Uterus (tissue), 4 donors: ENCODE results near the gene MAMDC2. TPM values are rescaled to one million over a fixed set of nuclear protein-coding genes. Genes with fewer than 3 reads are reported as not detected.

Experiments used
- DNase-seq, 2 donors: peaks; one replicate each; pipeline ENCODE4 v3.0.0-alpha.2; 2019 to 2020
- H3K27ac ChIP-seq, 2 donors: fragments of 200-600 bp; sonication (generic); 1 replicate in 1 of 2; 2 replicates in 1 of 2; pipeline ENCODE4 v1.5.1; 2016 to 2018
- H3K27me3 ChIP-seq, 2 donors: fragments of 200-600 bp; sonication (generic); one replicate each; pipeline ENCODE4 v1.5.1; 2018 to 2019; ENCODE audit warnings: control low read depth in 1 of 2
- H3K36me3 ChIP-seq, 2 donors: fragments of 200-600 bp; sonication (generic); one replicate each; pipeline ENCODE4 v1.5.1; 2019; ENCODE audit warnings: control low read depth in 1 of 2
- H3K4me1 ChIP-seq, 2 donors: fragments of 200-600 bp; sonication (generic); one replicate each; pipeline ENCODE4 v1.5.1; 2018 to 2019; ENCODE audit warnings: control low read depth in 1 of 2
- H3K4me3 ChIP-seq, 2 donors: fragments of 200-600 bp; sonication (generic); 1 replicate in 1 of 2; 2 replicates in 1 of 2; pipeline ENCODE4 v1.5.1; 2018 to 2019; ENCODE audit warnings: mild to moderate bottlenecking in 1 of 2
- H3K9me3 ChIP-seq, 2 donors: fragments of 200-600 bp; sonication (generic); one replicate each; pipeline ENCODE4 v1.5.1; 2019; ENCODE audit warnings: control low read depth in 1 of 2
- POLR2A ChIP-seq, 2 donors: fragments of 450-650 bp; IDR thresholded peaks; one replicate each; pipeline ENCODE4 v1.6.1; 2016; ENCODE audit warnings: antibody characterized with exemption in 2 of 2, mild to moderate bottlenecking in 1 of 2, moderate library complexity in 1 of 2
- intact Hi-C: fragments of 100-400 bp; cut with DNase I; formaldehyde crosslinking; loops from one replicate; pipeline ENCODE4 v1.15.1; 2023; ENCODE audit warnings: low total_unique reads
- total RNA-seq, 4 donors: library from RNA; depleted of rRNA in 3 of 4; stranded (reverse); fragments of >200 nt in 3 of 4; gene quantifications; one replicate each; pipeline versions ENCODE4 v1.1.0 to v1.2.4, GENCODE V29; 2014 to 2023
- TF ChIP-seq, protein P1 (sequence below), 4 experiments: fragments of 200-600 bp in 2 of 4; fragments of 450-650 bp in 2 of 4; sonication (generic) in 2 of 4; IDR thresholded peaks; one replicate each; pipeline ENCODE4 v1.5.1; 2016 to 2019; ENCODE audit warnings: antibody characterized with exemption in 4 of 4, mild to moderate bottlenecking in 2 of 4, moderate library complexity in 1 of 4
- donor health status: DM: yes; HTN: yes; CAD: no.

The MAMDC2 gene
- total RNA-seq, 4 donors from 2014 or later = 42.7 to 204 (median 138) TPM

DNA sequence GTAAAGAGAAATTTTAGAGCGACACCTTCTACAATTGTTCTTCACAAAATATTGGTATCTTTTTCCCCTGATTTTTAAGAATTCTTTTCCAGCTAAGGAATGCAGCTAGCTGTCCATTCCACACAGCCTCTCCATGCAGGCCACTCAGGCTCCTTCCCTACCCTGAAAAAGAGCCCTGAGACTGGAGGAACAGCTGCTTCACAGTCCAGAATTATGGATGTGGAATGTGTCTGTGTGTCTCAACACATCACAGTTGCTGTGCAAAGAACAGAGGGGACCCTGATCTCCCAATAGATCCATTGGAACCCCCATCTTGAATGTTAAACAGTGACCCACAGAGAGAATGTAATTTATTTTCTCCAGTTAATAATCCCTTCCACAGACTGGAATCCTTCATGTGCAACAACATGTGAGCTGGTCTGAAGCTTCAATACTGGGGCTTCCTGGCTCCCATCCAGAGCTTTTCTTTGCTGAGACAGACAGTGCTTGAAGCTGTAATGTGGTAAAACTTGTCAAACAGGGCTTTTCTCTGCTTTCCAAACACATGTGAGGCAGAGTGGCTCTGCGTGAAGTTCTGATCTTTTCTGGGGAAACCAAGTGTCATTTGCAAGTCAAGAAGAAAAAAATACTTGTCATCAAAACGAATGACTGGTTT lies 161.8 kb downstream of the MAMDC2 start:
- Histone ChIP-seq H3K36me3 (no peaks in the 10 kb centered on the region), H3K4me3 (no peak overlapping the region), H3K9me3 (no peaks in the 10 kb centered on the region), H3K27ac (no peak overlapping the region), H3K4me1 (no peaks in the 10 kb centered on the region), H3K27me3 (no peaks in the 10 kb centered on the region)
- intact Hi-C loops = no loop called here
- no peak for TF ChIP-seq POLR2A (IDR thresholded peaks at IDR 0.05)
- TF ChIP-seq, protein P1, sequence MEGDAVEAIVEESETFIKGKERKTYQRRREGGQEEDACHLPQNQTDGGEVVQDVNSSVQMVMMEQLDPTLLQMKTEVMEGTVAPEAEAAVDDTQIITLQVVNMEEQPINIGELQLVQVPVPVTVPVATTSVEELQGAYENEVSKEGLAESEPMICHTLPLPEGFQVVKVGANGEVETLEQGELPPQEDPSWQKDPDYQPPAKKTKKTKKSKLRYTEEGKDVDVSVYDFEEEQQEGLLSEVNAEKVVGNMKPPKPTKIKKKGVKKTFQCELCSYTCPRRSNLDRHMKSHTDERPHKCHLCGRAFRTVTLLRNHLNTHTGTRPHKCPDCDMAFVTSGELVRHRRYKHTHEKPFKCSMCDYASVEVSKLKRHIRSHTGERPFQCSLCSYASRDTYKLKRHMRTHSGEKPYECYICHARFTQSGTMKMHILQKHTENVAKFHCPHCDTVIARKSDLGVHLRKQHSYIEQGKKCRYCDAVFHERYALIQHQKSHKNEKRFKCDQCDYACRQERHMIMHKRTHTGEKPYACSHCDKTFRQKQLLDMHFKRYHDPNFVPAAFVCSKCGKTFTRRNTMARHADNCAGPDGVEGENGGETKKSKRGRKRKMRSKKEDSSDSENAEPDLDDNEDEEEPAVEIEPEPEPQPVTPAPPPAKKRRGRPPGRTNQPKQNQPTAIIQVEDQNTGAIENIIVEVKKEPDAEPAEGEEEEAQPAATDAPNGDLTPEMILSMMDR (IDR thresholded peaks at IDR 0.05) = no peak
- no peak for DNase-seq

DNA sequence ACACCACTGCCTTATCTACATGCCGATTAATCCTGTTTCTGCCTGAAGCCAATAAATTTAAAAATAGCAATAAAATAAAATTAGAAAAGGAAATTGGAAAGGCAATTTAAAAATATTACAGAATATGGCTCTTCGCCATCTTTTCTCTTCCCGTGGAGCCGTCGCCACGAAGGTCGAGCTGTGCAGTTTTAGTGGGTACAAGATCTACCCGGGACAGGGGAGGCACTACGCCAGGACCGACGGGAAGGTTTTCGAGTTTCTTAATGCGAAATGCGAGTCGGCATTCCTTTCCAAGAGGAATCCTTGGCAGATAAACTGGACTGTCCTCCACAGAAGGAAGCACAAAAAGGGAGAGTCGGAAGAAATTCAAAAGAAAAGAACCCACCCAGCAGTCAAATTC lies 173.4 kb downstream of the MAMDC2 start:
- peak; percentile 28 to 56 for DNase-seq
- peak overlapping the region in 1 of 2 donors; percentile 18 for H3K27ac ChIP-seq
- H3K9me3 ChIP-seq = peaks cover 0 to 7% of the 10 kb centered on the region in 2 donors
- H3K36me3 ChIP-seq = no peaks in the 10 kb centered on the region
- no peak for TF ChIP-seq POLR2A (IDR thresholded peaks at IDR 0.05)
- TF ChIP-seq, protein P1 (IDR thresholded peaks at IDR 0.05) = no peak
- peak overlapping the region in 1 of 2 donors; percentile 6 for H3K4me3 ChIP-seq
- H3K4me1 ChIP-seq = no peaks in the 10 kb centered on the region
- H3K27me3 ChIP-seq = no peaks in the 10 kb centered on the region
- intact Hi-C loops = no loop called here

DNA sequence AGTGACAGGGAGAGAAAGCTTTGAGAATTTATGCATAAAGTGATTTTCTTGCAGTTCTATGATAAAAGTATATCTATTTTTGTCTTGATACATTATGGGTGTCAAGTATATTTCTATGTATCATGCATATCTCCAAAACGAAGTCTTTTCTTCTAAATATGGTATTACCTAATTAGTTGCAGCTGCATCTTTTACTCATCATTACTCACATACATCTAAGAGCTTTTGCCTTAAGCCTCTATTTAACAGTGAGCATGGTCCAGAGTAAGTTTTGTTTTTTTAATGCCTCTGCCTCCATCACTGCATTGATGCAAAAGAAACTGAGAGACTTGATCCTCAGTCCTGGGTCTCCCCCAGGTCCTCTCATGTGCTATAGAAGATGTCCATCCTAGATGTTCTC lies 175.1 kb downstream of the MAMDC2 start:
- H3K27me3 ChIP-seq = no peaks in the 10 kb centered on the region
- intact Hi-C loops = no loop called here
- no peaks in the 10 kb centered on the region for H3K4me1 ChIP-seq
- DNase-seq = no peak
- TF ChIP-seq POLR2A (IDR thresholded peaks at IDR 0.05) = no peak
- TF ChIP-seq, protein P1 (IDR thresholded peaks at IDR 0.05) = no peak
- H3K36me3 ChIP-seq = no peaks in the 10 kb centered on the region
- no peak overlapping the region for H3K4me3 ChIP-seq
- no peak overlapping the region for H3K27ac ChIP-seq
- no peaks in the 10 kb centered on the region for H3K9me3 ChIP-seq

DNA sequence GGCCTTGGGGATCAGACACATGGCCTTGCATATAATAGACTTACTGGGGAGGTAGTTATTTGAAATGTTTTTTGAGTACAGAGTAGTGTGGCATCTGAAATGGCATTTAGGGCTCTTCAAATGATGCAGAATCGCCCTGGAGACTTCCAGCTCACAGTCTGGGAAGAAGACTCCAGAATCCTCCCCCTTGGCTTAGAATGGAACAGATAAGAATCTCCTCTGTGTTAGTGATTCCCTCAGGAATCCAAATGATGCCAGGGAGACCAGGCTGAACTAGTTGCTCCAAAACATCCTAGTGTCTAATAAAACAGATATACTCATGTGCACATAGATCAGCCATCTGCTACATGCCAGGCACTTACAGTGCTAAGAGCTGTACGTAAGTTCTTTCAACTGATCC lies 176.6 kb downstream of the MAMDC2 start:
- intact Hi-C loops = no loop called here
- Histone ChIP-seq H3K36me3 (no peaks in the 10 kb centered on the region), H3K27me3 (no peaks in the 10 kb centered on the region), H3K4me1 (no peaks in the 10 kb centered on the region), H3K27ac (no peak overlapping the region), H3K4me3 (no peak overlapping the region), H3K9me3 (no peaks in the 10 kb centered on the region)
- DNase-seq = no peak
- TF ChIP-seq, protein P1 (IDR thresholded peaks at IDR 0.05) = no peak
- TF ChIP-seq POLR2A (IDR thresholded peaks at IDR 0.05) = no peak

DNA sequence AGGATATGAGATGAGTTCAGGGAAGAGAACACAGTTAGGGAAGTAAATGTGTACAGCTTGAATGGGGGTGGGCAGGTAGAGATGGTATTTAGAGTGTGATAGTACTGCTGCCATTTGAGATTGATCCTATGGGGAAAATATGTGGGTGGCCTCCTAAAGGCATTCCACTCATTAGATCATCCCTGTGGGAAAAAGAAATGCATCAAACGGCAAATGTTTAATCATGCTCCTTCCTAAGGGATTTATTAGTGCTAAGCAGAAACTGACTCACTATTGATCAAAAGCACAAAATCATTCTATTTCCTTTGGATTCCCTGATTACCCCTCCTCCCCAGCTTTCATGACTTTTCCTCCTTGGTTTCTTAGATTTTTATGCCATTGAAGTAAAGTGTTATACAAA lies 178.7 kb downstream of the MAMDC2 start:
- H3K4me1 ChIP-seq = no peaks in the 10 kb centered on the region
- H3K27me3 ChIP-seq = no peaks in the 10 kb centered on the region
- H3K4me3 ChIP-seq = no peak overlapping the region
- DNase-seq = no peak
- no peaks in the 10 kb centered on the region for H3K9me3 ChIP-seq
- intact Hi-C loops = no loop called here
- no peaks in the 10 kb centered on the region for H3K36me3 ChIP-seq
- H3K27ac ChIP-seq = no peak overlapping the region
- TF ChIP-seq, protein P1 (IDR thresholded peaks at IDR 0.05) = no peak
- TF ChIP-seq POLR2A (IDR thresholded peaks at IDR 0.05) = no peak
